MM.1S (cell line): ENCODE data around the gene TWIST1.

ENCODE experiments used
- DNase-seq: peaks from one replicate; pipeline ENCODE4 v3.0.0-alpha.2; 2015
- H2AFZ ChIP-seq: fragments of 300-600 bp; sonication (generic); 2 replicates; pipeline ENCODE4 v1.6.0; 2016; ENCODE audit warnings: antibody characterized with exemption, low read length
- H3F3A ChIP-seq: fragments of 300-600 bp; sonication (generic); 2 replicates; pipeline ENCODE4 v1.6.1; 2016; ENCODE audit warnings: mild to moderate bottlenecking, antibody characterized with exemption, low read length, moderate library complexity, mixed read lengths; ENCODE audit not compliant: insufficient read depth
- H3K27ac ChIP-seq: fragments of 300-600 bp; sonication (generic); 2 replicates; pipeline ENCODE4 v1.5.1; 2016; ENCODE audit warnings: mild to moderate bottlenecking, low read length
- H3K27me3 ChIP-seq: fragments of 300-600 bp; sonication (generic); replicated peaks from 2 replicates; pipeline ENCODE4 v1.6.0; 2016; ENCODE audit warnings: low read length; ENCODE audit not compliant: insufficient read depth
- H3K36me3 ChIP-seq: fragments of 300-600 bp; sonication (generic); replicated peaks from 2 replicates; pipeline ENCODE4 v1.6.1; 2016; ENCODE audit warnings: mild to moderate bottlenecking, low read length, mixed read lengths; ENCODE audit not compliant: insufficient read depth
- H3K4me1 ChIP-seq: fragments of 300-600 bp; sonication (generic); 2 replicates; pipeline ENCODE4 v1.6.1; 2016; ENCODE audit warnings: low read length, mixed read lengths
- H3K4me2 ChIP-seq: fragments of 300-600 bp; sonication (generic); 2 replicates; pipeline ENCODE4 v1.6.0; 2016; ENCODE audit warnings: low read depth, low read length
- H3K4me3 ChIP-seq: fragments of 300-600 bp; sonication (generic); 2 replicates; pipeline ENCODE4 v1.5.1; 2016; ENCODE audit warnings: low read length, mixed read lengths
- H3K79me2 ChIP-seq: fragments of 300-600 bp; sonication (generic); 2 replicates; pipeline ENCODE4 v1.6.1; 2016; ENCODE audit warnings: mixed run types, low read length, mixed read lengths
- H3K9ac ChIP-seq: fragments of 300-600 bp; sonication (generic); 2 replicates; pipeline ENCODE4 v1.6.1; 2016; ENCODE audit warnings: low read length, mixed read lengths
- H3K9me2 ChIP-seq: fragments of 300-600 bp; sonication (generic); replicated peaks from 2 replicates; pipeline ENCODE4 v1.6.1; 2016; ENCODE audit warnings: mild to moderate bottlenecking, low read length, mixed read lengths; ENCODE audit not compliant: insufficient read depth
- H3K9me3 ChIP-seq: fragments of 300-600 bp; sonication (generic); replicated peaks from 2 replicates; pipeline ENCODE4 v1.6.1; 2016; ENCODE audit warnings: mild to moderate bottlenecking, low read length, mixed read lengths; ENCODE audit not compliant: insufficient read depth
- H4K20me1 ChIP-seq: fragments of 300-600 bp; sonication (generic); 2 replicates; pipeline ENCODE4 v1.6.1; 2016; ENCODE audit warnings: mild to moderate bottlenecking, low read length, moderate library complexity, mixed read lengths; ENCODE audit not compliant: insufficient read depth
- EZH2 ChIP-seq: fragments of 300-600 bp; sonication (generic); optimal IDR thresholded peaks from 2 replicates; pipeline ENCODE3; 2017; ENCODE audit warnings: low read depth, mild to moderate bottlenecking, antibody characterized with exemption, low read length, mixed read lengths
- EZH2phosphoT487 ChIP-seq: fragments of 300-600 bp; sonication (generic); IDR thresholded peaks from 2 replicates; pipeline ENCODE4 v1.6.1; 2018; ENCODE audit warnings: antibody characterized with exemption, low read length
- TF ChIP-seq, protein P1 (sequence below): fragments of 300-600 bp; sonication (generic); IDR thresholded peaks from 2 replicates; pipeline ENCODE4 v1.5.1; 2016; ENCODE audit warnings: antibody characterized with exemption, low read length, mixed read lengths

Gene TWIST1

DNA sequence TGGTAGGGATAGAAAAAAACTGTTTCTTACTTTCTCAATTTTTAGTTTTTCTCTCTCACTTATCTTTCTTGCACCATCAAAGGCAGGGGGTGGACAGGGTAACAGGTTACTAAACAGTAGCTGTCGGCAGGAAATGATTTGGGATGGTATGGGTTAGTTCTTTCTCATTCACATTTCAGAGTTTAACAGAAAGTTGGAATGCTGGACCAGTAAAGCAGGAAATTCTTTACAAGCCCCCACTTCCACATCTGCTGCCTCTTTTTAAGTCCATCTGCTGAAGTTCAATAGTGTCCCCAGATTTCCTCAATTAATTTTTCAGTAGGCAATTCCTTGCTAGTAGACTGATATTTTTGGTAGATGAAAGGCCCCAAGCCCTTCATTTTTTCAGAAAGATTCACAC, 23.3 kb downstream of the TWIST1 start:
- no peak for DNase-seq
- Histone ChIP-seq H3K79me2 (no peaks in the 10 kb centered on the region), H4K20me1 (no peaks in the 10 kb centered on the region), H3K9me3 (no peaks in the 10 kb centered on the region), H3K36me3 (no peaks in the 10 kb centered on the region), H2AFZ (no peak overlapping the region), H3K4me3 (no peak overlapping the region), H3K4me1 (no peaks in the 10 kb centered on the region), H3K9ac (no peak overlapping the region), H3K27ac (no peak overlapping the region), H3F3A (no peaks in the 10 kb centered on the region), H3K9me2 (no peaks in the 10 kb centered on the region), H3K4me2 (no peak overlapping the region), H3K27me3 (no peaks in the 10 kb centered on the region)
- TF ChIP-seq EZH2phosphoT487 (no peak), EZH2 (no peak)
- TF ChIP-seq, protein P1, sequence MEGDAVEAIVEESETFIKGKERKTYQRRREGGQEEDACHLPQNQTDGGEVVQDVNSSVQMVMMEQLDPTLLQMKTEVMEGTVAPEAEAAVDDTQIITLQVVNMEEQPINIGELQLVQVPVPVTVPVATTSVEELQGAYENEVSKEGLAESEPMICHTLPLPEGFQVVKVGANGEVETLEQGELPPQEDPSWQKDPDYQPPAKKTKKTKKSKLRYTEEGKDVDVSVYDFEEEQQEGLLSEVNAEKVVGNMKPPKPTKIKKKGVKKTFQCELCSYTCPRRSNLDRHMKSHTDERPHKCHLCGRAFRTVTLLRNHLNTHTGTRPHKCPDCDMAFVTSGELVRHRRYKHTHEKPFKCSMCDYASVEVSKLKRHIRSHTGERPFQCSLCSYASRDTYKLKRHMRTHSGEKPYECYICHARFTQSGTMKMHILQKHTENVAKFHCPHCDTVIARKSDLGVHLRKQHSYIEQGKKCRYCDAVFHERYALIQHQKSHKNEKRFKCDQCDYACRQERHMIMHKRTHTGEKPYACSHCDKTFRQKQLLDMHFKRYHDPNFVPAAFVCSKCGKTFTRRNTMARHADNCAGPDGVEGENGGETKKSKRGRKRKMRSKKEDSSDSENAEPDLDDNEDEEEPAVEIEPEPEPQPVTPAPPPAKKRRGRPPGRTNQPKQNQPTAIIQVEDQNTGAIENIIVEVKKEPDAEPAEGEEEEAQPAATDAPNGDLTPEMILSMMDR, result no peak

DNA sequence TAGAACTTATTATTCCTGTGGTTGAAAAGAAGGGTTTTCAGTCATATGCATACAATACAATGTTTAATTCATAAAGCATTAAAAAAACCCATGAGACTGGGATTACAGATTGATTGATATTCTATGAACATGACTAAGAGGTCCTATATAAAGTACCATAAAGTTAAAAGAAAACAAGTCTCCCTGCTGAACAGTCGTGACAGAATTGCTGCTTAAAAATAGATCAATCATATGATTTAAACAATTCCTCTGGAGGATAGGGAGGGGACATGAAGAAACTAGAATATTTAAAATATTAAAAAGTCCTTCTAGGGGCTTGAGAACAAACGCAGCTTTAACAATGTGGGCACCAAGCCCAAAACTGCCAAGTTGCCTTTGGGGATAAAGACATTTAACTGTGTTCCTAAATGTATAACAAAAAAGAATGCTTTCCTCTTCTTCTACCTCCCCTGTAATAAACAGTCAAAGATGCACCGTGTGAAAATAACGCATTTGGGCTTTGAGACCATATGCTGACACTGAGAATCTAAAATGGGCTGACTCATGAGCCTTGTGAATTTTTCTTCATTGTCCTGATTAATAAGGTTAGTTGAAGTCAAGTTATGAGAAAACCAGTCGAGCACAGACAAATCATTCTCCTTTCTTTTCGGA, 25.8 kb downstream of the TWIST1 start:
- Histone ChIP-seq H3K4me2 (no peak overlapping the region), H3K36me3 (no peaks in the 10 kb centered on the region), H3K9me2 (no peaks in the 10 kb centered on the region), H3K27me3 (no peaks in the 10 kb centered on the region), H3F3A (no peaks in the 10 kb centered on the region), H2AFZ (no peak overlapping the region), H4K20me1 (no peaks in the 10 kb centered on the region), H3K4me3 (no peak overlapping the region), H3K4me1 (no peaks in the 10 kb centered on the region), H3K9ac (no peak overlapping the region), H3K79me2 (no peaks in the 10 kb centered on the region), H3K9me3 (no peaks in the 10 kb centered on the region), H3K27ac (no peak overlapping the region)
- TF ChIP-seq EZH2, result no peak
- no peak for TF ChIP-seq EZH2phosphoT487
- TF ChIP-seq, protein P1, result no peak
- DNase-seq, result no peak

DNA sequence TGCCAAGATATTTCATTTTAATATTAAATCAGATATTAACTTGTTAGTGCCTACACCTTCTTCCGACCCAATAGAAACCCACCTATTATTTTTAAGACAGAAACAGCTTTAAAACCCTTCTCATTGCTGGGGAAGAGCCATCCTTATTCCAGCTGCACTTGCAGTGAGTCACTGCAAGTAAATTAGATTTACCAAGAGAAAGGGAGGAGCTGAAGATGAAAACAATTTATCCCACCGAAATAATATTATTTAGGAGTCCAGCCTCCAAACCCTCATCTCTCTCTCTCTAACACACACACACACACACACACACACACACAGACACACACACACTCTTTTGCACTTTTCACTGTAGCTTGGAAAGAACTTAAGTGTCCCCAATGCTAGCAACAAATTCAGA, 26.9 kb downstream of the TWIST1 start:
- H3K9me2 ChIP-seq, result no peaks in the 10 kb centered on the region
- H3K9me3 ChIP-seq, result no peaks in the 10 kb centered on the region
- no peaks in the 10 kb centered on the region for H3K36me3 ChIP-seq
- no peaks in the 10 kb centered on the region for H3K4me1 ChIP-seq
- H3K27ac ChIP-seq, result no peak overlapping the region
- H3K27me3 ChIP-seq, result no peaks in the 10 kb centered on the region
- TF ChIP-seq, protein P1, result no peak
- TF ChIP-seq EZH2 (no peak), EZH2phosphoT487 (no peak)
- H3K4me2 ChIP-seq, result no peak overlapping the region
- H4K20me1 ChIP-seq, result no peaks in the 10 kb centered on the region
- H3K79me2 ChIP-seq, result no peaks in the 10 kb centered on the region
- H2AFZ ChIP-seq, result no peak overlapping the region
- H3K9ac ChIP-seq, result no peak overlapping the region
- DNase-seq, result no peak
- H3F3A ChIP-seq, result no peaks in the 10 kb centered on the region
- H3K4me3 ChIP-seq, result no peak overlapping the region
